Measurements from ENCODE around the gene SUSD5.

Gene SUSD5

DNA sequence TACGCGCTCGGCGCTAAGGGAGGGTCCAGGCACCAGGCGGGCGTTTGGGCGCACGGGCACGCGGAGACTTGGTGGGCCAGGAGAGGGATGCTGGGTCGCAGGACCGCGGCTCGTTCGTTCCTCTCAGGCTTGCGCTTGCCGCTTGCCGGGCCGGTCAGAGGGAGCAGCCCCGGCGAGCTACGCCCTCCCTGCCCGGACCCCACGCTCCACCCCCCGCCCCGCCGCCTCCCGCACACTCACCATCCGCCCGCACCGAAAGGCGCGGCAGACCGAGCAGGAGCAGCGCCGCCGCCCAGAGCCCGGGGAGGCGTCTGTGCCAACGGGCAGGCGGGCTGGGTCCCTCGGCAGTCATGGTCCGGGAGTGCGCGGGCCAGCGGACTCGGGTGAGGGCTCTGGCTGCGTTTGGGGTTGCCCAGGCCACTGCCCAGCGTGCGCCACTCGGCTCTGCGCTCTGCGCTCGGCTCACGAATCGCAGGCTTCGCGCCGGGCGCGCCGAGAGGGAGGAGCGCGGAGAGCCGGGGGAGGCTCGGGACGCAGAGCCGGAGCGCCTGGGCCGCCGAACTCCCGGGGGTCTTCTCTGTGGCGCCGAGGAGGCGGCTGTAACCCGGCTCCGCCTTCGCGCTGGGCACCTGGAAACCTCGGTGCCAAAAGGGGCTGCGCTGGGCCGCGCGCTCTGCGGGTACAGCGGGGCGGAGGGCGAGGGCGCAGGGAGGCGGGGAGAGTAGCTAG lies at the start of gene SUSD5:
SUSD5 (minus strand) TSS at position 365 of the 729 bp plus-strand sequence; CDS start at position 352, 13 bp downstream.
- DNase-seq (ENCODE audit: low read depth, low spot score), result peak; percentile 57
- peak within 1 kb of the TSS; percentile 58 for H3K4me3 ChIP-seq (ENCODE audit: low read depth, low read length)
- TF ChIP-seq, protein P1, sequence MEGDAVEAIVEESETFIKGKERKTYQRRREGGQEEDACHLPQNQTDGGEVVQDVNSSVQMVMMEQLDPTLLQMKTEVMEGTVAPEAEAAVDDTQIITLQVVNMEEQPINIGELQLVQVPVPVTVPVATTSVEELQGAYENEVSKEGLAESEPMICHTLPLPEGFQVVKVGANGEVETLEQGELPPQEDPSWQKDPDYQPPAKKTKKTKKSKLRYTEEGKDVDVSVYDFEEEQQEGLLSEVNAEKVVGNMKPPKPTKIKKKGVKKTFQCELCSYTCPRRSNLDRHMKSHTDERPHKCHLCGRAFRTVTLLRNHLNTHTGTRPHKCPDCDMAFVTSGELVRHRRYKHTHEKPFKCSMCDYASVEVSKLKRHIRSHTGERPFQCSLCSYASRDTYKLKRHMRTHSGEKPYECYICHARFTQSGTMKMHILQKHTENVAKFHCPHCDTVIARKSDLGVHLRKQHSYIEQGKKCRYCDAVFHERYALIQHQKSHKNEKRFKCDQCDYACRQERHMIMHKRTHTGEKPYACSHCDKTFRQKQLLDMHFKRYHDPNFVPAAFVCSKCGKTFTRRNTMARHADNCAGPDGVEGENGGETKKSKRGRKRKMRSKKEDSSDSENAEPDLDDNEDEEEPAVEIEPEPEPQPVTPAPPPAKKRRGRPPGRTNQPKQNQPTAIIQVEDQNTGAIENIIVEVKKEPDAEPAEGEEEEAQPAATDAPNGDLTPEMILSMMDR (IDR thresholded peaks at IDR 0.05; ENCODE audit: low read depth, low read length), result no peak
- in situ Hi-C loops (cut with HindIII; ENCODE audit: low sequenced_read_pairs), result no loop called here

DNA sequence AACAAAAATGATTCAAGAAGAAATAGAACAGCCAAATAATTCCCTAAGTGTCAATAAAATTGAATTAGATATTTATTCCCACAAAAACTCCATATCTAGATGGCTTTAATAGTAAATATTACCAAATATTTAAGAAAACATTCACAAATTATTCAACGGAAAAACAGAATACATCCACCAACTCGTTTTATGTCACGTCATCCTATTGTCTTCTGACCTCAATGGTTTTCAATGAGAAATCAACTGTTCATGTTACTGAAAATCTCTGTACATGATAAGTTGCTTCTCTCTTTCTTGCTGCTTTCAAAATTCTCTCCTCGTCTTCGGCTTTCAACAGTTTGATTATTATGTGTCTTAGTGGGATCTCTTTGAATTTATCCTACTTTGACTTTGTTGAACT lies 41.5 kb upstream of the SUSD5 start:
- no peak overlapping the region for H3K4me3 ChIP-seq (ENCODE audit: low read depth, low read length)
- TF ChIP-seq, protein P1 (IDR thresholded peaks at IDR 0.05; ENCODE audit: low read depth, low read length), result no peak
- DNase-seq (ENCODE audit: low read depth, low spot score), result no peak
- in situ Hi-C loops (cut with HindIII; ENCODE audit: low sequenced_read_pairs), result no loop called here

DNA sequence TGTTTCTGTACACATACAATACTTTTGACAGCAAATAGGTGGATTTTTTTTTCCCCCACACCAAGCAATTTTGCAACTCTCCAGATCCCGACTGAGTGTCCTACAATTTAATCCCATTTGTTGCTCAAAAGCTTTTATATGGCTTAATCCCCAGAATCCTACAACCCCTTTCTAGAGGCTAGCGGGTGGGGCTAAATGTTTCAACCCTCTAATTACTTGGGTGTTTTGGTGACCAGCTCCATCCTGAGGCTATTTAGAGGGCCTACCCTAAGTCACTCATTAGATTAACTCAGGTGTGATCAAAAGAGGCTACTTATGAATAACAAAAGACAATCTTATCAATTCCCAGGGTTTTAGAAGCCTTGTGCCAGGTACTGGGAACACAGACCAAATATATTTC lies 37.6 kb upstream of the SUSD5 start:
- no peak for DNase-seq (ENCODE audit: low read depth, low spot score)
- in situ Hi-C loops (cut with HindIII; ENCODE audit: low sequenced_read_pairs), result no loop called here
- TF ChIP-seq, protein P1 (IDR thresholded peaks at IDR 0.05; ENCODE audit: low read depth, low read length), result no peak
- H3K4me3 ChIP-seq (ENCODE audit: low read depth, low read length), result no peak overlapping the region

DNA sequence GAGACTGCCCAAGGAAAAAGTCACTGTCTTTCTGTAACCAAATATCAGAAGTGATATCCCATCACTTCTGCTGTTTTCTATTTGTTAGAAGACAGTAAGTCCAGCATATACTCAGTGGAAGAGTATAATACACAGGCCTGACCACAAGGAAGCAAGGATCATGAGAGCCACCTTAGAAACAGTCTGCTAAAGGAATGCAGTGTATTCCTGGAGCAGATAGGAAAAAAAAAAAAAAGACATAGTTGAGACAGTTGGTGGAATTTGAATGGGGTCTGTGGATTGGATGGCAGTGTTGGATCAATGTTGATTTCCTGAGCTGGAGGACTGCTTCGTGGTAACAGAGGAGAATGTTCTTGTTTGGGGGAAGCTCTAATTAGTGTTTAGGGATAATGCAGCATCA lies 32.1 kb upstream of the SUSD5 start:
- in situ Hi-C loops (cut with HindIII; ENCODE audit: low sequenced_read_pairs), result no loop called here
- H3K4me3 ChIP-seq (ENCODE audit: low read depth, low read length), result no peak overlapping the region
- DNase-seq (ENCODE audit: low read depth, low spot score), result peak; percentile 14
- TF ChIP-seq, protein P1 (IDR thresholded peaks at IDR 0.05; ENCODE audit: low read depth, low read length), result no peak

DNA sequence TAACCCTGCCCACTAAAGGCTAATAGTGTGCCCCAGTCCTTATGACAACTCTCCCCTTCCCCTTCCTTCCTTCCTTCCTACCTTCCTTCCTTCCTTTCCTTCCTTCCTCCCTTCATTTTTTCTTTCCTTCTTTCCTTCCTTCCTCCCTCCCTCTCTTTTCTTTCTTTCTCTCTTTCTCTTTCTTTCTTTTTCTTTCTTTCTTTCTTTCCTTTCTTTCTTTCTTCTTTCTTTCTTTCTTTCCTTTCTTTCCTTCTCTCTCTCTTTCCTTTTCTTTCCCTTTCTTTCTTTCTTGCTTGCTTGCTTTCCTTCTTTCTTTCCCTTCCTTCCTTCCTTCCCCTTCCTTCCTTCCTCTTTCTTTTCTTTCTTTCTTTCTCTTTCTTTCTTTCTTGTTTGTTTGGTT lies 28.2 kb upstream of the SUSD5 start:
- in situ Hi-C loops (cut with HindIII; ENCODE audit: low sequenced_read_pairs), result no loop called here
- no peak overlapping the region for H3K4me3 ChIP-seq (ENCODE audit: low read depth, low read length)
- DNase-seq (ENCODE audit: low read depth, low spot score), result no peak
- TF ChIP-seq, protein P1 (IDR thresholded peaks at IDR 0.05; ENCODE audit: low read depth, low read length), result no peak

DNA sequence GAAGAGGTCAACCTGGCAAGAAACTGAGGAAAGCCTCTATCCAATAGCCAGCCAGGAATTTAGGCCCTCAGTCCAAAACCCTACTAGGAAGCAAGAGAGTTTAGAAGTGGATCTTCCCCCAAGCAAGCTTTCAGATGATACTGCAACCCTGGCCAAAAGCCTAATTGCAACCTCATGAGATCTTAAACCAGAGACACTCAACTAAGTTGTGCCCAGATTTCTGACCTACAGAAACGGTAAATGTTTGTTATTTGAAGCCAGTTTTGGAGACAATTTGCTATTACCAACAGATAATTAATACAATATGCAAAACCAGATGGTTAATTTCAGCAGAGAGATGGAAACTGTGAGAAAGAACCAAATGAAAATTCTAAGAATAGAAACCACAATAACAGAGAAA lies 21.7 kb upstream of the SUSD5 start:
- no peak for DNase-seq (ENCODE audit: low read depth, low spot score)

More for the DNA sequence above, 21.7 kb upstream of the SUSD5 start:
- in situ Hi-C loops (cut with HindIII; ENCODE audit: low sequenced_read_pairs), result no loop called here
- TF ChIP-seq, protein P1 (IDR thresholded peaks at IDR 0.05; ENCODE audit: low read depth, low read length), result no peak
- H3K4me3 ChIP-seq (ENCODE audit: low read depth, low read length), result no peak overlapping the region
